ENCODE data around the gene ITGBL1.

ITGBL1 gene

GRCh38 chr13:101763191-101763590 is 310.7 kb downstream of the ITGBL1 start:
- TF ChIP-seq MAX (IDR thresholded peaks at IDR 0.05; ENCODE audit: low read depth, low read length) (no peak), MYC (IDR thresholded peaks at IDR 0.05; ENCODE audit: low read depth, low read length) (no peak), POLR2A (IDR thresholded peaks at IDR 0.05; ENCODE audit: extremely low read depth, insufficient read length) (no peak), CTCF (IDR thresholded peaks at IDR 0.05; ENCODE audit: low read depth, low read length) (no peak)
- no peak for DNase-seq (ENCODE audit: low read depth)
- no peak overlapping the region for H3K4me3 ChIP-seq (ENCODE audit: low read depth, low read length)
